Measurements from ENCODE around the gene MEGF6. TPM values are rescaled to one million over a fixed set of nuclear protein-coding genes. Genes with fewer than 3 reads are reported as not detected.

Gene MEGF6
- total and polyA plus RNA-seq, 2 donors (not counting 3 experiments of a cell fraction or from before 2014, with no cell fraction given), result 22.5 to 63.7 TPM

DNA sequence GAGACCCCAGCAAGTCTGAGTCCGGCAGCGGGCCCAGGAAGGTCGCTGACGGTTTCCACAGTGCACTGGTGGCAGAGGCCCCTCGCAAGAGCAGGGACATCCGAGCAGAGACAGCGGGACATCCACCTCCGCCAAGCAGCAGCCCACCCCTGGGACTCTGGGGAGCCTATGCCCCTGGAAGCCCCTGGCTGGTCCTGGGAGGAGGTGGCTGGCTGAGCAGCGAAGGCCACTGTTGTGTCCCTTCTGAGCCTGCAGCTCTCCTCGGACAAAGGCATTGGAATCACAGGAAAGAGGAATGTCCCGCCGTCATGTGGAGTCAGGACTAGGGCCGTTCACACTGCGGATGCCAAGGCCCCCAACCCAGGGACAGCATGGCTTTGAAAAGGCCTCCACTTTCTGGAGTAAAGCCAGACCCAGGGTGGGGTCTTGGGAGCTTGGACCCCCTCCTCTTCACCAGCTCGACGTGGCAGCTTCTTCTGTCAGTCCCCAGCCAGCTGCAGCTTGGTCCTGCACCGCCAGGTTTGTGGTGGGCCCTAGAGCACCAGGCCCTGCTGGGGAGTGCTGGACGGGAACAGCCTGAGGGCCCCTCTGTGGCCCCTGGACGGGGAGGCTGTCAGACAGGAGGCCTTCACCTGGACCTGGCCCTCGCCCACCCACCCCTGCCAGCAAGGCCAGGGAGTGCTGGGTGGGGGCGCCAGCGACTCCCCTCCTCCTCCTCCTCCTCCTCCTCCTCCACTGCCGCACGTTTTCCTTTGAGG is 1.4 kb downstream of the MEGF6 start:
- CTCF ChIA-PET, result interaction anchor here (0.9 to 3.8 kb wide), 3 partner anchors 9 to 157 kb away, joined by 4 to 24 read pairs (median 6); no protein-coding TSS in a partner anchor
- no TSS peak for BruUV-seq (replicated peaks)

More for the DNA sequence above, 1.4 kb downstream of the MEGF6 start:
- Histone ChIP-seq H3K27ac (ENCODE audit: insufficient read depth, low read depth, low read length) (no peak overlapping the region), H3K9me3 (replicated peaks; ENCODE audit: control insufficient read depth, insufficient read depth, low read length) (no peaks in the 10 kb centered on the region), H4K20me1 (replicated peaks; ENCODE audit: control insufficient read depth, extremely low read depth, insufficient read depth, low read length) (no peaks in the 10 kb centered on the region), H3K4me1 (ENCODE audit: control insufficient read depth, extremely low read depth, insufficient read depth, low read length) (peaks cover 31% of the 10 kb centered on the region), H3K4me3 (replicated peaks in 1 of 3; ENCODE audit: insufficient read depth in 1 of 3, low read depth in 1 of 3, low read length in 3 of 3) (peak overlapping the region in 1 of 3 experiments; percentile 67), H2AFZ (ENCODE audit: low read depth, low read length) (no peak overlapping the region), H3K9ac (replicated peaks; ENCODE audit: extremely low read depth, insufficient read depth, low read length) (no peak overlapping the region), H3K4me2 (ENCODE audit: insufficient read depth, low read length) (no peak overlapping the region), H3K79me2 (ENCODE audit: control insufficient read depth, insufficient read depth, low read length) (no peaks in the 10 kb centered on the region), H3K36me3 (ENCODE audit: control insufficient read depth in 2 of 2, extremely low read depth in 1 of 2, insufficient read depth in 2 of 2, low read length in 2 of 2) (no peaks in the 10 kb centered on the region), H3K9me1 (replicated peaks; ENCODE audit: control insufficient read depth, extremely low read depth, insufficient read depth, low read length) (no peaks in the 10 kb centered on the region), H3K27me3 (ENCODE audit: control insufficient read depth in 2 of 2, insufficient read depth in 2 of 2, low read length in 2 of 2) (no peaks in the 10 kb centered on the region)
- FAIRE-seq, result peak; percentile 8
- TF ChIP-seq, protein P1, sequence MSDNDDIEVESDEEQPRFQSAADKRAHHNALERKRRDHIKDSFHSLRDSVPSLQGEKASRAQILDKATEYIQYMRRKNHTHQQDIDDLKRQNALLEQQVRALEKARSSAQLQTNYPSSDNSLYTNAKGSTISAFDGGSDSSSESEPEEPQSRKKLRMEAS (IDR thresholded peaks at IDR 0.05; ENCODE audit: insufficient read depth, insufficient read length), result no peak
- TF ChIP-seq FOS (IDR thresholded peaks at IDR 0.05; ENCODE audit: borderline replicate concordance, insufficient read depth, low read length) (no peak), MYC (IDR thresholded peaks at IDR 0.05; ENCODE audit: low read depth, low read length) (no peak), POLR2A (IDR thresholded peaks at IDR 0.05; ENCODE audit: low read depth, low read length) (no peak), JUN (IDR thresholded peaks at IDR 0.05; ENCODE audit: borderline replicate concordance, insufficient read depth, insufficient read length, low read depth) (no peak), EZH2 (IDR thresholded peaks at IDR 0.05; ENCODE audit: borderline replicate concordance, low read depth, low read length, severe bottlenecking) (no peak), GATA2 (IDR thresholded peaks at IDR 0.05; ENCODE audit: insufficient read depth, insufficient read length, low read depth, low read length) (no peak), POLR2AphosphoS5 (IDR thresholded peaks at IDR 0.05; ENCODE audit: insufficient read depth, low read depth, low read length) (no peak)
- TF ChIP-seq, protein P2, sequence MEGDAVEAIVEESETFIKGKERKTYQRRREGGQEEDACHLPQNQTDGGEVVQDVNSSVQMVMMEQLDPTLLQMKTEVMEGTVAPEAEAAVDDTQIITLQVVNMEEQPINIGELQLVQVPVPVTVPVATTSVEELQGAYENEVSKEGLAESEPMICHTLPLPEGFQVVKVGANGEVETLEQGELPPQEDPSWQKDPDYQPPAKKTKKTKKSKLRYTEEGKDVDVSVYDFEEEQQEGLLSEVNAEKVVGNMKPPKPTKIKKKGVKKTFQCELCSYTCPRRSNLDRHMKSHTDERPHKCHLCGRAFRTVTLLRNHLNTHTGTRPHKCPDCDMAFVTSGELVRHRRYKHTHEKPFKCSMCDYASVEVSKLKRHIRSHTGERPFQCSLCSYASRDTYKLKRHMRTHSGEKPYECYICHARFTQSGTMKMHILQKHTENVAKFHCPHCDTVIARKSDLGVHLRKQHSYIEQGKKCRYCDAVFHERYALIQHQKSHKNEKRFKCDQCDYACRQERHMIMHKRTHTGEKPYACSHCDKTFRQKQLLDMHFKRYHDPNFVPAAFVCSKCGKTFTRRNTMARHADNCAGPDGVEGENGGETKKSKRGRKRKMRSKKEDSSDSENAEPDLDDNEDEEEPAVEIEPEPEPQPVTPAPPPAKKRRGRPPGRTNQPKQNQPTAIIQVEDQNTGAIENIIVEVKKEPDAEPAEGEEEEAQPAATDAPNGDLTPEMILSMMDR (IDR thresholded peaks at IDR 0.05; ENCODE audit: extremely low read depth in 1 of 2, insufficient read depth in 1 of 2, low read depth in 1 of 2, low read length in 2 of 2), result no peak
- intact Hi-C loops (cut with micrococcal nuclease) (loop anchor here (2.0 kb wide), 1 partner anchor 69 kb away; no protein-coding TSS in a partner anchor), dilution Hi-C loops (cut with MboI; ENCODE audit: extremely low pct_ligation_motif_present, low sequenced_read_pairs) (no loop called here)
- no peak for DNase-seq (ENCODE audit: low read depth, low spot score)
- POLR2A ChIA-PET, result interaction anchor here (1.4 kb wide), 1 partner anchor 19 kb away, joined by 3 read pairs; no protein-coding TSS in a partner anchor

Measured in endothelial cell of umbilical vein (primary cell).